ENCODE measurements around the gene STAC.

GRCh38 chr3:36483709-36484108 lies 103.4 kb downstream of the STAC start:
- TF ChIP-seq POLR2A (IDR thresholded peaks at IDR 0.05) = no peak
- no peak for TF ChIP-seq CTCF (IDR thresholded peaks at IDR 0.05)
- no peak for TF ChIP-seq POLR2AphosphoS5 (IDR thresholded peaks at IDR 0.05)
- TF ChIP-seq EP300 (IDR thresholded peaks at IDR 0.05) = no peak

Data from suprapubic skin (tissue), 4 donors.